CD14-positive monocyte (primary cell): ENCODE data around the gene CEP55. TPM values are rescaled to one million over a fixed set of nuclear protein-coding genes. Genes with fewer than 3 reads are reported as not detected.

Source experiments
- DNase-seq, 3 donors: peaks; one replicate each; pipeline ENCODE4 v3.0.0-alpha.2; 2011 to 2022
- H2AFZ ChIP-seq: 2 replicates; pipeline ENCODE4 v1.6.0; 2012; ENCODE audit warnings: mild to moderate bottlenecking, low read depth, low read length, inconsistent platforms; ENCODE audit not compliant: insufficient read depth, poor library complexity, severe bottlenecking
- H3K27ac ChIP-seq, 2 donors: 1 replicate in 1 of 2; 2 replicates in 1 of 2; pipeline ENCODE4 v1.5.1; 2012 to 2013; ENCODE audit warnings: low read length in 2 of 2, control low read depth in 1 of 2, inconsistent platforms in 1 of 2, low read depth in 1 of 2, mild to moderate bottlenecking in 1 of 2
- H3K27me3 ChIP-seq, 2 donors: one replicate each; pipeline versions ENCODE4 v1.6.0 to v1.6.1; 2011 to 2013; ENCODE audit warnings: low read length in 2 of 2; ENCODE audit not compliant: control insufficient read depth in 2 of 2, insufficient read depth in 2 of 2
- H3K36me3 ChIP-seq, 2 donors: replicated peaks in 1 of 2; 1 replicate in 1 of 2; 2 replicates in 1 of 2; pipeline versions ENCODE4 v1.5.1 to v1.6.1; 2012 to 2013; ENCODE audit warnings: low read length in 2 of 2, control low read depth in 1 of 2, inconsistent platforms in 1 of 2, mild to moderate bottlenecking in 1 of 2; ENCODE audit not compliant: insufficient read depth in 2 of 2, control insufficient read depth in 1 of 2
- H3K4me1 ChIP-seq, 2 donors: 1 replicate in 1 of 2; 2 replicates in 1 of 2; pipeline versions ENCODE4 v1.5.1 to v1.6.1; 2012 to 2013; ENCODE audit warnings: low read length in 2 of 2, control low read depth in 1 of 2, inconsistent platforms in 1 of 2, mild to moderate bottlenecking in 1 of 2, moderate library complexity in 1 of 2; ENCODE audit not compliant: insufficient read depth in 2 of 2, control insufficient read depth in 1 of 2
- H3K4me2 ChIP-seq: replicated peaks from 2 replicates; pipeline ENCODE3; 2012; ENCODE audit warnings: low read length, moderate library complexity, mild to moderate bottlenecking; ENCODE audit not compliant: poor library complexity, severe bottlenecking; ENCODE audit errors: extremely low read depth
- H3K4me3 ChIP-seq, 3 experiments: fragments of 200-600 bp in 1 of 3; sonication (generic) in 1 of 3; replicated peaks in 1 of 3; 1 replicate in 2 of 3; 2 replicates in 1 of 3; pipeline ENCODE4 v1.5.1; 2011 to 2013; ENCODE audit warnings: low read length in 3 of 3, mild to moderate bottlenecking in 3 of 3, control low read depth in 2 of 3, low read depth in 2 of 3, inconsistent platforms in 1 of 3, moderate library complexity in 1 of 3
- H3K79me2 ChIP-seq: 2 replicates; pipeline ENCODE4 v1.6.0; 2012; ENCODE audit warnings: mild to moderate bottlenecking, control low read depth, inconsistent platforms, low read length, moderate library complexity; ENCODE audit not compliant: insufficient read depth
- H3K9ac ChIP-seq: 2 replicates; pipeline ENCODE4 v1.6.0; 2017; ENCODE audit warnings: low read length, mild to moderate bottlenecking; ENCODE audit not compliant: insufficient read depth, poor library complexity, severe bottlenecking
- H3K9me3 ChIP-seq, 2 donors: replicated peaks in 1 of 2; 1 replicate in 1 of 2; 2 replicates in 1 of 2; pipeline versions ENCODE4 v1.5.1 to v1.6.1; 2012 to 2013; ENCODE audit warnings: low read length in 2 of 2, control low read depth in 1 of 2; ENCODE audit not compliant: control insufficient read depth in 1 of 2, insufficient read depth in 1 of 2
- H4K20me1 ChIP-seq: 2 replicates; pipeline ENCODE4 v1.6.0; 2012; ENCODE audit warnings: mild to moderate bottlenecking, low read length, control low read depth, moderate library complexity; ENCODE audit not compliant: insufficient read depth
- H3K27ac Mint-ChIP-seq, 7 donors: one replicate each; pipeline ENCODE4 v1.8.0; 2020; ENCODE audit warnings: mild to moderate bottlenecking in 7 of 7, mixed read lengths in 7 of 7, moderate library complexity in 6 of 7, inconsistent platforms in 2 of 7
- H3K27me3 Mint-ChIP-seq, 3 donors: one replicate each; pipeline ENCODE4 v1.8.0; 2021 to 2022; ENCODE audit warnings: low read depth in 3 of 3, mild to moderate bottlenecking in 3 of 3, mixed read lengths in 3 of 3, moderate library complexity in 3 of 3, inconsistent platforms in 1 of 3
- H3K36me3 Mint-ChIP-seq, 2 donors: one replicate each; pipeline ENCODE4 v1.8.0; 2020; ENCODE audit warnings: mixed read lengths in 2 of 2, inconsistent platforms in 1 of 2, mild to moderate bottlenecking in 1 of 2
- H3K4me1 Mint-ChIP-seq: one replicate; pipeline ENCODE4 v1.8.0; 2020; ENCODE audit warnings: mild to moderate bottlenecking, mixed read lengths
- H3K4me3 Mint-ChIP-seq, 2 donors: one replicate each; pipeline ENCODE4 v1.8.0; 2020; ENCODE audit warnings: mild to moderate bottlenecking in 2 of 2, mixed read lengths in 2 of 2, moderate library complexity in 1 of 2
- H3K9me3 Mint-ChIP-seq, 7 donors: one replicate each; pipeline ENCODE4 v1.8.0; 2020 to 2022; ENCODE audit warnings: mixed read lengths in 7 of 7, mild to moderate bottlenecking in 6 of 7, moderate library complexity in 6 of 7, inconsistent platforms in 2 of 7
- CTCF ChIP-seq: fragments of 200-600 bp; IDR thresholded peaks from one replicate; pipeline ENCODE4 v1.8.0; 2022; ENCODE audit warnings: antibody characterized with exemption, mild to moderate bottlenecking
- WGBS: methylation state at CpG from one replicate; pipeline ENCODE4 v1.1.5; 2013; ENCODE audit warnings: missing lambda C conversion rate; ENCODE audit not compliant: insufficient coverage; 5-methylcytosine and 5-hydroxymethylcytosine counted together
- intact Hi-C, 2 donors: fragments of 100-400 bp; cut with micrococcal nuclease; formaldehyde crosslinking; loops; one replicate each; pipeline versions ENCODE4 v1.15.0 to v1.15.1; 2023
- polyA plus RNA-seq, 3 donors: library from polyadenylated mRNA; depleted of rRNA in 1 of 3; unstranded in 2 of 3; stranded (reverse) in 1 of 3; fragments of 300-500 nt in 2 of 3; fragments of >200 nt in 1 of 3; fragmentation: Illumina TruSeq in 2 of 3; gene quantifications; 1 replicate in 2 of 3; 2 replicates in 1 of 3; pipeline ENCODE4 v1.2.3, GENCODE V29; 2012 to 2021

The CEP55 gene
- polyA plus RNA-seq, 3 donors, result 0.05 to 0.26 TPM; not detected in 1

DNA sequence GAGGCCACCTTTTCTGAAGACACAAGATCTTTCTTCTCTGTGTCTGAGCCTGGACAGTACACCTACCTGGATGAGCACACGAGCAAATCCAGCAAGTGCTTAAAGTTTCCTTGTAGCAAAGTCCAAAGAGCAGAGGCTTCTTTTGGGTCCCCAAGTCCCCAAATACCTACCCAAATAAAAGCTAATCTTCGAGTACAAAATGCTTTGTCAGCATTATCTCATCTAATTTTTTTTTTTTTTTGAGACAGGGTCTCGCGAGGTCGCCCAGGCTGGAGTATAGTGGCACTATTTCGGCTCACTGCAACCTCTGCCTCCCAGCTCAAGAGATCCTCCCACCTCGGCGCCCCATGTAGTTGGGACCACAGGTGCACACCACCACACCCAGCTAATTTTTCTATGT lies 38.9 kb upstream of the CEP55 start:
- no peak overlapping the region for H3K4me2 ChIP-seq
- no peak overlapping the region for H3K4me3 Mint-ChIP-seq
- H3K9ac ChIP-seq, result no peak overlapping the region
- TF ChIP-seq CTCF, result no peak
- peaks cover 39% of the 10 kb centered on the region for H3K79me2 ChIP-seq
- peaks cover 57 to 70% of the 10 kb centered on the region in 2 donors for H3K36me3 Mint-ChIP-seq
- intact Hi-C loops, result no loop called here
- peaks cover 28 to 55% of the 10 kb centered on the region in 2 donors for H3K36me3 ChIP-seq
- H4K20me1 ChIP-seq, result peaks cover 16% of the 10 kb centered on the region
- 100% methylated on average over 1 of the region's 8 CpGs for WGBS
- H3K27me3 Mint-ChIP-seq, result peaks cover 0 to 4% (median 0%) of the 10 kb centered on the region in 3 donors
- H3K4me1 Mint-ChIP-seq, result peaks cover 30% of the 10 kb centered on the region
- no peak overlapping the region for H3K27ac Mint-ChIP-seq
- DNase-seq, result no peak
- no peaks in the 10 kb centered on the region for H3K9me3 ChIP-seq
- H3K4me3 ChIP-seq, result no peak overlapping the region
- peaks cover 18 to 24% of the 10 kb centered on the region in 2 donors for H3K4me1 ChIP-seq
- no peak overlapping the region for H3K27ac ChIP-seq
- H2AFZ ChIP-seq, result no peak overlapping the region
- H3K9me3 Mint-ChIP-seq, result no peaks in the 10 kb centered on the region
- no peaks in the 10 kb centered on the region for H3K27me3 ChIP-seq

- Histone ChIP-seq H2AFZ (no peak overlapping the region), H3K9me3 (no peaks in the 10 kb centered on the region), H3K4me1 (peaks cover 31 to 37% of the 10 kb centered on the region in 2 donors), H3K36me3 (peaks cover 25 to 48% of the 10 kb centered on the region in 2 donors), H3K27me3 (no peaks in the 10 kb centered on the region), H3K79me2 (peaks cover 42% of the 10 kb centered on the region), H3K9ac (no peak overlapping the region), H3K27ac (no peak overlapping the region), H3K4me2 (no peak overlapping the region), H4K20me1 (peaks cover 16% of the 10 kb centered on the region), H3K4me3 (no peak overlapping the region)
- WGBS, result 93% methylated on average over 5 of the region's 6 CpGs
- H3K27me3 Mint-ChIP-seq, result peaks cover 0 to 4% (median 0%) of the 10 kb centered on the region in 3 donors
- peak overlapping the region in 2 of 7 donors; percentile 46 to 73 for H3K27ac Mint-ChIP-seq
- no peak for TF ChIP-seq CTCF
- intact Hi-C loops, result no loop called here
- H3K9me3 Mint-ChIP-seq, result no peaks in the 10 kb centered on the region
- peaks cover 51 to 63% of the 10 kb centered on the region in 2 donors for H3K36me3 Mint-ChIP-seq
- no peak for DNase-seq
- H3K4me1 Mint-ChIP-seq, result peaks cover 41% of the 10 kb centered on the region
- H3K4me3 Mint-ChIP-seq, result no peak overlapping the region
These were observed 37.6 kb upstream of the CEP55 start for GRCh38 chr10:93458821-93459257.
